DND-41 (cell line): ENCODE data around the gene VSTM2B.

Experiments
- EZH2 ChIP-seq: IDR thresholded peaks from 3 replicates; pipeline ENCODE4 v1.6.1; 2012; ENCODE audit warnings: borderline replicate concordance, low read depth, mild to moderate bottlenecking, moderate library complexity, low read length, inconsistent platforms; ENCODE audit not compliant: severe bottlenecking
- TF ChIP-seq, protein P1 (sequence below): IDR thresholded peaks from 2 replicates; pipeline ENCODE4 v1.5.1; 2012; ENCODE audit warnings: borderline replicate concordance, low read length, moderate library complexity, mild to moderate bottlenecking; ENCODE audit not compliant: poor library complexity, severe bottlenecking; ENCODE audit errors: extremely low read depth

DNA sequence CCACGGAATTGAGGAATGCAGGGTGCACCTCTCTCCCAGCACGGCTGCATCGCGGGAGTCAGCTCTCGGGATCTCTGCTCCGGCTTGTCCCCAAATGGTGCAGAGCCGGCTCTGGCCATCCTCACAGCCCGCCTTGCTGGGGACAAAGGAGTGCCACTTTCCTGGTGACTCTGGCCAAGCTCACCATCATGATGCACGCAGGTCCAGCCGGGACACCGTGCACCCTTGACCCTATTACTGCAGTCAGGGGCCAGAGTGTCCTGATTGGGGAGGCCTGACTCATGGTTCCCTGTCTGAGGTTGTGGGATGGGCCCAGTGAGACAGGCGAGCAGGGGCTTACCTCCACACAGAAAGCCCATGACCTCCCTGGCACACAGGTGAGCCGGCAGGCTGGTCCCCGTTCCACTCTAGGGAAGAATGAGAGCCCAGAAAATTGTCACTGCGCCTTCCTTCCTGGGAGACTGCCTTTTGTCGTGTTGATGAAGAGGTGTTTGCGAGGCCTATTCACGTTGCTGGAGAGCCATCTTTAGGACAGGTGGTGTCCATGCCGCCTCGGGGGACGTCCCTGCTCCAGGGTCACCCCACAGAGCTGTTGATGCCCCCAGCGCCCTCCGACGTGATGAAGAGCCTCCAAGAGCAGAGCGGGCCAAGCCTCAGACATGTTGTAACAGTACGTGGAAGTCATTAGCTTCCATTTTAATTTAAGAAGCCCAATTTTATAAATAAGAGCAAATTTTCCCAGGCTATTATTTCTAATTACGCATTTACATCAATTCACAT, 18.5 kb upstream of the VSTM2B start:
- no peak for TF ChIP-seq EZH2
- TF ChIP-seq, protein P1, sequence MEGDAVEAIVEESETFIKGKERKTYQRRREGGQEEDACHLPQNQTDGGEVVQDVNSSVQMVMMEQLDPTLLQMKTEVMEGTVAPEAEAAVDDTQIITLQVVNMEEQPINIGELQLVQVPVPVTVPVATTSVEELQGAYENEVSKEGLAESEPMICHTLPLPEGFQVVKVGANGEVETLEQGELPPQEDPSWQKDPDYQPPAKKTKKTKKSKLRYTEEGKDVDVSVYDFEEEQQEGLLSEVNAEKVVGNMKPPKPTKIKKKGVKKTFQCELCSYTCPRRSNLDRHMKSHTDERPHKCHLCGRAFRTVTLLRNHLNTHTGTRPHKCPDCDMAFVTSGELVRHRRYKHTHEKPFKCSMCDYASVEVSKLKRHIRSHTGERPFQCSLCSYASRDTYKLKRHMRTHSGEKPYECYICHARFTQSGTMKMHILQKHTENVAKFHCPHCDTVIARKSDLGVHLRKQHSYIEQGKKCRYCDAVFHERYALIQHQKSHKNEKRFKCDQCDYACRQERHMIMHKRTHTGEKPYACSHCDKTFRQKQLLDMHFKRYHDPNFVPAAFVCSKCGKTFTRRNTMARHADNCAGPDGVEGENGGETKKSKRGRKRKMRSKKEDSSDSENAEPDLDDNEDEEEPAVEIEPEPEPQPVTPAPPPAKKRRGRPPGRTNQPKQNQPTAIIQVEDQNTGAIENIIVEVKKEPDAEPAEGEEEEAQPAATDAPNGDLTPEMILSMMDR, result no peak
